SK-N-MC (cell line): ENCODE data around the gene SSBP2.

Experiments
- EZH2 ChIP-seq: fragments of 200-600 bp; sonication (generic); IDR thresholded peaks from one replicate; pipeline ENCODE4 v1.6.1; 2017; ENCODE audit warnings: antibody characterized with exemption
- FOXP2 ChIP-seq: optimal IDR thresholded peaks from 2 replicates; pipeline ENCODE3; 2011; ENCODE audit warnings: mild to moderate bottlenecking, moderate library complexity; ENCODE audit not compliant: insufficient read depth; ENCODE audit errors: extremely low read length, control extremely low read depth
- POLR2AphosphoS5 ChIP-seq: IDR thresholded peaks from 2 replicates; pipeline ENCODE4 v1.6.1; 2012; ENCODE audit warnings: mild to moderate bottlenecking, low read depth, low read length, borderline replicate concordance

DNA sequence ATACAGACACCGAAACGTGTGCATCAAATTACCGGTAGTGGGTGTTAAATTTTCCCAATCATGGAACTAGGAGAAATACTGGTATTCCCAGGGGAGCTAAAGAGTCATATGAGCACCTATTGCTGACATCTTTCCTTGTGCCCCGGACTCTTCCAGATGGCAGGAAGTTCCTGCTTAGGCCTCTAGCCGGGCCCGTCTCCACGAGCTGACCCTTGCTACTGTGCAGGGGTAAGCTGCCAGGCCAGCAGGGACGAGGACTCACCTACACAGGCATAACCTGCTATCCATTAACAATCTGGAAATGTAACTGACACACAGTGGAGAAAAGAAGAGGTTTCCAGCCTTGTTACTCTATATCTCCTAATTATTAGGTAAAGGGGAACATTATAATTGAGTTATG is 16.2 kb upstream of the SSBP2 start:
- TF ChIP-seq EZH2 (no peak), POLR2AphosphoS5 (no peak), FOXP2 (no peak)
